Measurements from ENCODE around the gene QRFP.

GRCh38 chr9:130932255-130933079, 35.9 kb upstream of the QRFP start:
- TF ChIP-seq CTCF (IDR thresholded peaks at IDR 0.05) = no peak
- TF ChIP-seq ZFX (IDR thresholded peaks at IDR 0.05; ENCODE audit: borderline replicate concordance) = no peak

Data from 22Rv1 (cell line).